Measurements from ENCODE around the gene ARMCX5. TPM values are rescaled to one million over a fixed set of nuclear protein-coding genes. Genes with fewer than 3 reads are reported as not detected.

Gene ARMCX5
- 10 to 100 TPM; 12.2 to 35.7 TPM for total RNA-seq
- polyA plus RNA-seq = 10 to 100 TPM in 1 of 2 donors, 1 to 10 TPM in 1; 6.5 to 11.3 TPM
- long read RNA-seq, donor 1, full-length matches to known transcripts = 27 of 27 reads
- long read RNA-seq, donor 1, partial matches to known transcripts = 0 of 27 reads
- long read RNA-seq, donor 1, other reads (novel, unspliced or antisense) = 0 of 27 reads
- long read RNA-seq, donor 2, full-length matches to known transcripts = 6 of 6 reads
- long read RNA-seq, donor 2, partial matches to known transcripts = 0 of 6 reads
- long read RNA-seq, donor 2, other reads (novel, unspliced or antisense) = 0 of 6 reads
- long read RNA-seq, donor 3, full-length matches to known transcripts = 21 of 21 reads
- long read RNA-seq, donor 3, partial matches to known transcripts = 0 of 21 reads
- long read RNA-seq, donor 3, other reads (novel, unspliced or antisense) = 0 of 21 reads
- long read RNA-seq, donor 4, full-length matches to known transcripts = 12 of 12 reads
- long read RNA-seq, donor 4, partial matches to known transcripts = 0 of 12 reads
- long read RNA-seq, donor 4, other reads (novel, unspliced or antisense) = 0 of 12 reads
- long read RNA-seq, donor 5, full-length matches to known transcripts = 28 of 28 reads
- long read RNA-seq, donor 5, partial matches to known transcripts = 0 of 28 reads
- long read RNA-seq, donor 5, other reads (novel, unspliced or antisense) = 0 of 28 reads

DNA sequence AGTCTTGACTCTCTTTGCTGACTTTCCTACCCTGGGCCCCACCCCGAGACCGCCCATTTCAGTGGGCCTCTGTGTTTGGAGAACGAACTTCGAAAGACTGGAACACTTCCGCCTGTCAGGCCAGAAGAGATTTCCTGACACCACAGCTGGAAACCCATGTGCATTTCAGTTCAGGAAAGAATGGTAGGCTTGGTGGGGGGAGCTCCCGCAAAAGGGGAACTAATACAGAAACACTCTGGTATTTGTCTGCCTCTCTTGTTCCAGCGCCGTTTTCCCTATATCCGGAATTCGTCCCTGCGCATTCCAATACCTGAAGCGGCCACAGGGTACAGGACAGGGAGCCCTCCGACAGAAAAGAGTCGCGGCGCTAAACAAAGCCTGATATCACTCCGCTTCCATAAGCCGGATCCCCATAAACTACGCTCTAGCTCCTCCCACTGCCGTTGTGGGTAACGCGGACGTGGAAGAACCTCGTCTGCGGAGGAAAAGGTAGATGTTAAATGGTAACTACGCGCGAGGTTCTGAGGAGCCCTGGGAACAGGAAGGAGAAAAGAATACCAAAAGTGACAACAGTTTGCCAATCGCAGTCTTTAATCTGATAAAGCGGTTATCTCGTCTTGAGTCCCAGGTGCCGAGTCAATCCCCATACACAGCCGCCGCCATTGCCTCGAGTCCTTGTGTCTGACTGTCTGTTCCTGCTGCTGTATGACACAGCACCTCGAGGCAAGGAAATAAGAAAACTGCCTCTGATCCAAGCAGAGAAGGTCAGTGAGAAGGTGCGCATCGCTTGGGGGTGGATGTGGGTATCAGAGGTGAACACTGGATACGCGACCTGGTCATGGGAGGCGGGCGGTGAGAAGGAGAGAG is at the start of gene ARMCX5:
ARMCX5 (plus strand) TSS at position 432 of the 867 bp plus-strand sequence. CDS start 2,627 bp downstream, outside the sequence.
- DNase-seq (peak; percentile 82 to 93 (median 92)), ATAC-seq (ENCODE audit: insufficient read depth, low FRiP score) (peak; percentile 89)

DNA sequence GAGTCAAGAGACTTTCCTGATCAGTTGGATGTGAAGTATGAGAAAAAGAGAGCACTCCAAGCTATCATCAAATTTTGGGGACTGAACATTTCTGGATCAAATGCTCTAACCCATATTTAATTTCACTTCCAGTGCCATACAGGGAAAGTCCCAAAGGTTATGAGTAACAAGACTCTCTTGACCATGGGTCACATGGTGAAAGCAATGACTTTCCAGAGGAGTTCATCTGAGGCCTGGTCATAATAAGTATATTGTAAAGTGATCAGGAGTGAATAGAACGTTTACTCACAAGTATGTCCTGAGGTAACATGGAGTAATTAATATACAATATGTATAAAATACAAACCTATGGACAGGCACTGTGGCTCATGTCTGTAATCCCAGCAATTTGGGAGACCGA is 40.7 kb upstream of the ARMCX5 start:
- H3K4me1 ChIP-seq (ENCODE audit: control insufficient read depth in 5 of 5, insufficient read depth in 5 of 5, low read length in 5 of 5) = no peaks in the 10 kb centered on the region
- no peaks in the 10 kb centered on the region for H3K36me3 ChIP-seq (ENCODE audit: control insufficient read depth in 4 of 4, insufficient read depth in 4 of 4, low read length in 4 of 4)
- no peak overlapping the region for H3K9ac ChIP-seq (ENCODE audit: insufficient read depth in 1 of 2, low read length in 2 of 2)
- peaks cover 0 to 22% (median 10%) of the 10 kb centered on the region in 3 donors for H3K27me3 ChIP-seq (ENCODE audit: control insufficient read depth in 3 of 3, insufficient read depth in 3 of 3, low read length in 2 of 3)
- 70 to 100% methylated on average over 2 of the region's 2 CpGs for WGBS, 2 donors
- H3K27ac ChIP-seq (ENCODE audit: low read depth in 1 of 2, low read length in 1 of 2) = no peak overlapping the region
- TF ChIP-seq, protein P1, sequence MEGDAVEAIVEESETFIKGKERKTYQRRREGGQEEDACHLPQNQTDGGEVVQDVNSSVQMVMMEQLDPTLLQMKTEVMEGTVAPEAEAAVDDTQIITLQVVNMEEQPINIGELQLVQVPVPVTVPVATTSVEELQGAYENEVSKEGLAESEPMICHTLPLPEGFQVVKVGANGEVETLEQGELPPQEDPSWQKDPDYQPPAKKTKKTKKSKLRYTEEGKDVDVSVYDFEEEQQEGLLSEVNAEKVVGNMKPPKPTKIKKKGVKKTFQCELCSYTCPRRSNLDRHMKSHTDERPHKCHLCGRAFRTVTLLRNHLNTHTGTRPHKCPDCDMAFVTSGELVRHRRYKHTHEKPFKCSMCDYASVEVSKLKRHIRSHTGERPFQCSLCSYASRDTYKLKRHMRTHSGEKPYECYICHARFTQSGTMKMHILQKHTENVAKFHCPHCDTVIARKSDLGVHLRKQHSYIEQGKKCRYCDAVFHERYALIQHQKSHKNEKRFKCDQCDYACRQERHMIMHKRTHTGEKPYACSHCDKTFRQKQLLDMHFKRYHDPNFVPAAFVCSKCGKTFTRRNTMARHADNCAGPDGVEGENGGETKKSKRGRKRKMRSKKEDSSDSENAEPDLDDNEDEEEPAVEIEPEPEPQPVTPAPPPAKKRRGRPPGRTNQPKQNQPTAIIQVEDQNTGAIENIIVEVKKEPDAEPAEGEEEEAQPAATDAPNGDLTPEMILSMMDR (IDR thresholded peaks at IDR 0.05; ENCODE audit: control extremely low read depth, extremely low read depth) = no peak
- ATAC-seq (ENCODE audit: insufficient read depth, low FRiP score) (no peak), DNase-seq (no peak)
- no peak overlapping the region for H3K4me3 ChIP-seq
- H3K9me3 ChIP-seq (ENCODE audit: control insufficient read depth in 4 of 4, insufficient read depth in 3 of 4, low read length in 3 of 4) = no peaks in the 10 kb centered on the region

More for the DNA sequence above, at the start of gene ARMCX5:
- Histone ChIP-seq H3K9me3 (ENCODE audit: control insufficient read depth in 4 of 4, insufficient read depth in 3 of 4, low read length in 3 of 4) (no peaks in the 10 kb centered on the region), H3K27me3 (ENCODE audit: control insufficient read depth in 3 of 3, insufficient read depth in 3 of 3, low read length in 2 of 3) (peaks cover 0 to 9% (median 3%) of the 10 kb centered on the region in 3 donors), H3K27ac (ENCODE audit: low read depth in 1 of 2, low read length in 1 of 2) (peak within 1 kb of the TSS; percentile 45 to 82), H3K4me1 (ENCODE audit: control insufficient read depth in 5 of 5, insufficient read depth in 5 of 5, low read length in 5 of 5) (peaks cover 0 to 8% (median 3%) of the 10 kb centered on the region in 5 donors), H3K9ac (ENCODE audit: insufficient read depth in 1 of 2, low read length in 2 of 2) (peak within 1 kb of the TSS; percentile 64 to 94), H3K36me3 (ENCODE audit: control insufficient read depth in 4 of 4, insufficient read depth in 4 of 4, low read length in 4 of 4) (peaks cover 0 to 9% (median 4%) of the 10 kb centered on the region in 4 donors), H3K4me3 (peak within 1 kb of the TSS; percentile 53)
- TF ChIP-seq, protein P1 (IDR thresholded peaks at IDR 0.05; ENCODE audit: control extremely low read depth, extremely low read depth) = no peak
- WGBS, 2 donors = 0 to 34% methylated on average over 41 to 42 of the region's 42 CpGs

DNA sequence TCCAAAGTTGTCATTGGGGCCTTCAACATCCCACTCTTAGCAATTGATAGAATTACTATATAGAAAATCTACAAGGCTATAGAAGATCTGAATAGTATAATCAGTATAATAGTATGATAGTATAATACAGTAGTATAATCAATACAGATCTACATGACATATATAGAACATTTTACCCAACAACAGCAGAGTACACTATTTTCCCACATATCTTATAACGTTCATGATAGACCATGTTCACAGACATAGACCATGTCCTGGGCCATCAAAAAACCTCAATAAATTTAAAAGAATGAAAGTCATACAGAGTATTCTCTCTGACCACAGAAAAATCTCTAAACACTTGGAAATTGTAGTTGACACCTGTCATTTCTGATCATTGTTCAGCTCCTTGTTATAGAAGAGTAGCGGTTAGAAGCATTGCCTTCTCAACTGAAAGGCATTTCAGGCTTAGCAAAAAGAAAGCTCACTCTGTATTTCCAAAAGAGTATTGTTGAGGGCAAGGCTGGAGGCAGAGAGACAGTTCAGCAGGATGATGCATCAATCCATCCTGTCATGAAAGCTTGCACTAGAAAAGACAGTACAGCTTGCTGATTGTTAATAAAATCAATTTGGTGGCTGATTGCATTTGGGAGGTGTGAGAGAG is 38.8 kb upstream of the ARMCX5 start:
- DNase-seq (no peak), ATAC-seq (ENCODE audit: insufficient read depth, low FRiP score) (no peak)
- H3K27me3 ChIP-seq (ENCODE audit: control insufficient read depth in 3 of 3, insufficient read depth in 3 of 3, low read length in 2 of 3) = peaks cover 0 to 18% (median 8%) of the 10 kb centered on the region in 3 donors
- no peak overlapping the region for H3K9ac ChIP-seq (ENCODE audit: insufficient read depth in 1 of 2, low read length in 2 of 2)
- H3K9me3 ChIP-seq (ENCODE audit: control insufficient read depth in 4 of 4, insufficient read depth in 3 of 4, low read length in 3 of 4) = peaks cover 0 to 2% (median 0%) of the 10 kb centered on the region in 4 donors
- no peak overlapping the region for H3K4me3 ChIP-seq
- TF ChIP-seq, protein P1 (IDR thresholded peaks at IDR 0.05; ENCODE audit: control extremely low read depth, extremely low read depth) = no peak
- H3K27ac ChIP-seq (ENCODE audit: low read depth in 1 of 2, low read length in 1 of 2) = no peak overlapping the region
- H3K4me1 ChIP-seq (ENCODE audit: control insufficient read depth in 5 of 5, insufficient read depth in 5 of 5, low read length in 5 of 5) = no peaks in the 10 kb centered on the region
- H3K36me3 ChIP-seq (ENCODE audit: control insufficient read depth in 4 of 4, insufficient read depth in 4 of 4, low read length in 4 of 4) = no peaks in the 10 kb centered on the region
- WGBS, 2 donors = 68 to 83% methylated on average over 2 of the region's 2 CpGs
